NCI-H2196 (cell line): Measurements from ENCODE around the gene LRRC9.
"Not testable (repeated sequence)": the region's sequence is repeated elsewhere in the genome, so short reads cannot be mapped to it uniquely, and the experiment has no call there.

ENCODE experiments used
- DNase-seq: peaks from one replicate; lab custom pipeline; 2025; ENCODE audit not compliant: unreplicated experiment; lab: John Stamatoyannopoulos, UW

LRRC9 gene

DNA sequence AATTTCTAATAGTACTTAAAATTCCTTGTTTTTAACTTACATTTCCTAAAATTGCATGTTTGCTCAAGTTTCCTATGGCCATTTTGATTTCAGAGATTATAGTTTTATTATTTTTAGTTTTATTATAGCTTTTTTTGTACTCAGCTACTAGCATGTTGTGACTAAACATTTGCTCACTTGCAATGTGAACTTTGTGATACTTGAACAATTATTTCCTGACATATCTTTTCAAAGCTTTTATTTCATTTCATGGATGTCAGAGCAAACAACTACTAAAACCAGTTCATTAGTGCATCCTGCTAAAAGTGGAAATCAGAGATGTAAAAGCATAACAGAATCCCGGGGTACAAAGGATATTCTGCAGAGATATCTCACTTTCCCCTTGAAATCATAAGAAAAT, 138.1 kb downstream of the LRRC9 start:
- DNase-seq: no peak

DNA sequence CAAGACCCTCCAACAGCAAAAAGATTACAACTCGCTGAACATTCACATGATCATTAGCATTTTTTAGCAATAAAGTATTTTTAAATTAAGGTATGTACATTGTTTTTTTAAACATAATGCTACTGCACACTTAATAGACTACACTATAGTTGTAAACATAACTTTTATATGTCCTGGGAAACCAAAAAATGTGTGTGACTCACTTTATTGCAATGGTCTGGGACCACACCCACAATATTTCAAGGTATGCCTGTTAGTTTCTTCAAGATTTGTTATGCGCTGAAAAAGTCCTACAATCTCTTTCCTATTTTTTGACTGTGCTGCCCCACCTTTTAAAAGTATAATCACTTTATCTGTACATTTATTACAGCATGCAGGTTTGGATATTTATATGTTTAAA, 141.4 kb downstream of the LRRC9 start:
- no peak for DNase-seq

DNA sequence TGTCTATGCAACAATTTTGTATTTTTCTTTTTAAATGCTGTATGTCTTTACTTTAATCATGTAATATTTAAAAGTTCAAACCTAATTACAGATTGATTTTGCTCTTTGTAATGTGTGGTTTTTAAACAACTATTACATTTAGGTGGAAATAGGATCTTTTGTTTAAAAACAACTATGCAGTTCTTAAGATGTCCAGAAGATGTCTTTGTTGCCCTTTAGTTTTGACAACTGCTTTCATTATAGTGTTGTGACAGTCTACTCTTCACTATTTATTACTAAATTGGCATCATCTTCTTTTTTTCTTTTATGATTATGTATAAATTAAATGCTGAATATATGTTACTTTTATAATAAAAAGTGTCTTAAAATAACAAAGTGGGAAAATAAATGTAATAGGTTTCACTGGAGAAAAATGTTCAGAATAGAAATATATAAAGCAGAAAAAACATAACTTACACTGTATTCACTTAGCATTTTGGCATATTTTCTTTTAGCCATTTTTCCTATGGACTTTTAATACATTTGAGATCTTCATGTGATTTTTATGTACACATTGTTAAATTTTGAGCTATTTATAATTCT, 144.6 kb downstream of the LRRC9 start:
- DNase-seq: peak; percentile 46

DNA sequence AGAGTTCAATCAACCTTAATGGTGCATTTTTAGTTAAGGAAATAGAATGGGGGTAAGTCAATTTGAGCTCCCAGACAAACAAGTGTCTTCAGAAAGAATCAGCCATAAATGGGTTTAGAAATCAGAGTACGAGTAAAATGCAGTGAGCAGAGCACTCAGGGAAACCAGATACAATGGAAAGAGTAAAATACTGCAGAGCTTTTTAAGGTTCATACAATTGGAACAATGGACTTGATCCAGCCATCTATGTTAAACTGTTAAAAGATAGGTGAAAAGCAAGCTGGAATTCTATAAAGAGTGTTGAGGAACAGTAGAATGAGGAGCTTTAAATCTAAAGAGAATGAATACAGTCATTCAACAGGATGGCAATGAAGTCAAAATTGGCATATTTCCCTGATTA, 147.9 kb downstream of the LRRC9 start:
- no peak for DNase-seq

DNA sequence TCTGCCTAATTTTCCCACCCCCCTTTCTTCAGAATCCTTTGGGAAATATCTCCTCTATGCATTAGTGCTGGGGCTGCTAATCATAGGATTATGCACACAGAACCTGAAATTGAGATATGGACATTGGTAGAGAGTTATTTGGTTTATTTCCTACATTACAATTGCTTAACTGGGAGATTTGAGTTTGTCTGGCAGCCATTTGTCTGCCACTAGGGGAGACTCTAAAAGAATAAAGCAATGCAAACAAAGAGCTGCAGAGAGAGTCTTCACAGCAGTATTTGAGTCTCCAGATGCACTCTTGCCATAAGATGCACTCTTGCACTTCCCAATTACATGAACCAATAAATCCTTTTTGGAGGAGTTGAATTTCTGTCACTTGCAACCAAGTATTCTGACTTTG, 159.8 kb downstream of the LRRC9 start:
- no peak for DNase-seq

DNA sequence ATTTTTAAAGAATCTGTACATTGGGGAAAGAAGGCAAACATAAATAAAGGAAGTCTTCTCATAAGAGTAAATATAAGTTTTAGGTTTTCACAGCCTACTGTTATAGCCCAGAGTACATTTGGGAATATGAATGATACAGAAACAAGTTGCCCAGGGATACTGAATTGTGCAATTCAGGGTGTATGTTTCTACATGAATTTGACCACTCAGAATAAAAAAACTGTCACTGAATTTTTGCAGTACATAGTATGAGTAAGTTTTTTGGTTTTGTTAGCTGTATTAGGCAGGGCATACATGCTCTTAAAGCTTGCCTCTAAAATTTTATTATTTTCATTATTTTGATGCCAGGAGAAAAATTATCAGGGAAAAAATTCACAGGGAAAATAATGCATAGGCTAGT, 165.1 kb downstream of the LRRC9 start:
- DNase-seq: no peak

DNA sequence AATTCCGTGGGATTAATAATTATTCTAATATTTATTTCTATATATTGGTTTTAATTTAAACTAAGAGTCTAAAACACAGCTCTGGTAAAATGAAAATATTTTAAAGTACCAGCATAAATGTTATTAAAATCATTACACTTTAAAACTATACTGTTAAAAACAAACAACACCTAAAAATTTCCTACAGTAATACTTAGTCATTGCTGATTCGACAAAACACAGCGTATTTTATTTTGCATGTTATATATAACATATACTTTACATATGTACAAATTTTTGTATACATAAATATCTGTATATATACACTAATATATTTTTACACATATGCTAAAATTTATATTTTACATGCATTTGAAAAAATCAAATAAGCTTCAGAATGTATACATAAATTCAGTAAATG, 165.7 kb downstream of the LRRC9 start:
- no peak for DNase-seq

DNA sequence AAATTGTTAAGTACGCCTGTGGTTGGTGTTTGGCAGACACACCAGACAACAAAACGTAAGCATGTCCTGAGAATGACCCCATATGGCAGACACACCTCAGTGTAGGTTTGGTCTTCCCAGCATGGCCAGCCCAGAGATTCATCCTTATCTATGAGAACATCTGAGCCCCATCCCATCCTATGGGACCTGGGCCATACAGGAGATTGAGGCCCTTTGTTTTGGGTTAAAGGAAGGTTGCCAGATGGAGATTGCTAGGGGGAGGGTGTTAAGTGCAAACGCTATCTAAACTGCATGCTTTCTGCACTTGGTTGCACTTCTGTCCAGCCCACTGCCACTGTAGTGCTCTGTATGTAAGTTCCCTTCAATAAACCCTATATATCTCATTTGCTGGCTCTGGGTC, 167.7 kb downstream of the LRRC9 start:
- DNase-seq: no peak

DNA sequence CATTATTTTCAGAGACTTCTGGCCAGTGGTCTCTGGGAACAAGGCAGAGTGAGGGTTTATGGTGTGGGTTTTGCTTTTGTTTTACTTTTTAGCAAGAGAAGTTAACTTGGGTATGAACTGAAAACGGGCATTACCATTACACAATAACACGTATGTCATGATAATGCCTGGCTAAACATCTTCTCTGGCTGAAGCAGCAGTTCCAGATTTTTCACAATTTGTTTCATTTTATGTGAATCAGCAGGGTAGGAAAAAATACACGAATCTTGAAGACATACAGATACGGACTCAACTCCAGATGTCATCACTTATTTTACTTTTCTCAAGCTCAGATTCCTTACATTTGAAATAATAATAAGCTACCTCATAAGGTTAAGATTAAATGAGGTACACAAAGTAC, 169.3 kb downstream of the LRRC9 start:
- DNase-seq: no peak

DNA sequence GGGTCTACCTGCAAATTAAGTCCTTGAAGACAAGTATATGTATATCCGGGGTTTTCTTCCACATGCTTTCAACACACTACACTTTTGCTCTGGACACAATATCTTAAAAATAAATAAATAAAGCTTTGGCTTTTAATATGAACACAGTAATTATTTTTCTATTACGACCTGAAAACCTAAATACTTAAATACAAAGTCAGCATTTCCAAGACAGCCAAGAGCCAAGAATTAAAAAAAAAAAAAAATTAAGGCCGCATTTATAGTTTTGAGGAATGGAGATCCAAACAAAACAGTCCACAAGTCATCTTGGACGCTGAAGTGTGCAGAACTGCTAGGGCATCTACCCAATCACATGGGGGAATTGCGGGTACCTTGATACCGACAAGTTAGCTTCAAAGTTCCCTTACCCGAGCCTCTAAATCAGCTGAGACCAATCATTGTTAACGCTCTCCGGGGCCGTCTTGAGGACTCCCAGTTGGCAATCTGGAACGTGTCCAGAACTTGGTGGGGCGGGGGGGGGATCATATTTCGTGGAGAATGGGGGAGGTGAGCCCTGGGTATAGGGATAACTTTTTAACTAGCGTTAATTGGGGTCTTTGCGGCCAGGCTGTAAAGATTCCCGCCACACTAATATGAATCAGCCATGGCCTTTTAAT, 171.0 kb downstream of the LRRC9 start:
- peak; percentile 72 for DNase-seq

DNA sequence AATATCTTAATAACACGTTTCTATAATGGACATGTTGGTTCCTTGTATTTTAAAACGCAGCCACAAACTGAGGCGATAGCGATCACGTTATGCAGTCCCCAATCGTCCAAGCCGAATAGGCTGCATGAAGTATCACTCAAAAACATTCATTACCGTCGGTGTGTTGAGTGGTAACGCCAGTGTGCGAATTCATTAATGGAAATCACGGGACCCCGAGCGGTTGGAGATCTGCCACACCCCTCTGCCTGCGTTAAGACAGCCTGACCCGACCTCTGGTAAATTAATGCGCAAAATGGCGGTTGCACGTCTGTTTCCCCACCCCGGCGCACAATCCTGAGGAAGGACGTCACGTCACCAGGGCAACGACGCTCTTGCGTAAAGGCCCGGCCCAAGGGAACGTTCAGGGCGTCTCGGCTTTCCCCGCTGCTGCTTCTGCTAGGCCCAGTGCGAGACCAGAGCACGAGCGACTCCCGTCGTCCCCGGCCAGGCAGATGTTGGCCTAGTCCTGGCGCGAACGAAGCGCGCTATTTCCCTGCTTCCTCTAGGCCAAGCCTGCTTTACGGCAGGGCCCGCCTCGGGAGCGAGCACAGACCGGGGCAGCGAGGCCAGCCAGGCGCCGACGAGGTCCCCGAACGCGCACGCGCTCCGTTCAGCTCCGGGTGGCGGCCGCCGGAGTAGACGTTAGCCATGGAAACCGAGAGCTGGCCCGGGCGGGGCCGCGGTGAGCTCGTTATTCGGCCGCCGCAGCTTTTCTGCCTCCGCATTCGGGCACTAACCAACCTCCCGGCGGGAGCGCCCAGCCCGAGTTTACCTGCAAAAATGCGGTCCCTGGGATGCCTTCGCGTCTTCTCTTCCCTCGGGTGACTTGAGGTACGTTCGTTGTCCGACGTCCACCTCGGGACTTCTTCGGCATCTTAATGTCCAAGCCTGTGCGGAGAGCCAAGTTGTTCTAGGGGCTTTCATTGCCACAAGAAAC, 171.9 kb downstream of the LRRC9 start, which contains the start of gene PCNX4:
PCNX4 (plus strand) TSS at position 374 of the 976 bp plus-strand sequence. CDS start 15,716 bp downstream, outside the sequence.
- peak; percentile 98 for DNase-seq

DNA sequence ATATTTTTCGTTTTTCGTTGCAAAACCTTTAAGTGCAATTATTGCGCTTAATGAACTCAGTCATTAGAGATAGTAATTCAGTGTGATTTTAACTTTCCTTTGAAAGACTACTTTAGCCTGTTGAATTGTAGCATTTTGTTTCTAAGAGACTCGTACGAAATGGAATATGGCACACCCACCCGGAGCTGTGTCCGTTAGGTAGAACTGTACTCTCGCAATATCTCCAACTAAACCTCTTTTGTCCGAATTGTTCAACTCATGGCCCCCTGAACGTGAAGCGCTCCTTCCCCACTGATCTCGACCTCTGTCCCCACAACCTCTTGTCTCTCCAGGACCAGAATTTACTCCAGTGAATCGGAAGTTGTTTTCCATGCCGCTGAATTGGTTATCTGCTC, 172.6 kb downstream of the LRRC9 start:
- no peak for DNase-seq

DNA sequence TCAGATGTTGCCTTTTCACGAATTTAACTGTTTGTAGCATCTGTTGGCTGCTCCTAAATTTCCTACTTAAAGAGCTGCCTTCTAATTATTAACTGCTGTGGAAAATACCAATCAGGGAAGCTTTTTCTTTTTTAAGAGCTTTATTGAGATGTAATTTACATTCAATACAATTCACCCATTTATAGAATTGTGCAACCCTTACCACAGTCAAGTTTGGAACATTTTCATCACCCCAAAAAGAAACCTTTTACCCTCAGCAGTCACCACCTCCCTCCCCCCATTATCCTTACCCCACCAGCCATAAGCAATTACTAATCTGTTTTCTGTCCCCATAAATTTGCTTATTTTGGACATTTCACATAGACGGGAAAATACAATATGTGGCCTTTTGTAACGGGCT, 173.1 kb downstream of the LRRC9 start:
- DNase-seq: no peak

DNA sequence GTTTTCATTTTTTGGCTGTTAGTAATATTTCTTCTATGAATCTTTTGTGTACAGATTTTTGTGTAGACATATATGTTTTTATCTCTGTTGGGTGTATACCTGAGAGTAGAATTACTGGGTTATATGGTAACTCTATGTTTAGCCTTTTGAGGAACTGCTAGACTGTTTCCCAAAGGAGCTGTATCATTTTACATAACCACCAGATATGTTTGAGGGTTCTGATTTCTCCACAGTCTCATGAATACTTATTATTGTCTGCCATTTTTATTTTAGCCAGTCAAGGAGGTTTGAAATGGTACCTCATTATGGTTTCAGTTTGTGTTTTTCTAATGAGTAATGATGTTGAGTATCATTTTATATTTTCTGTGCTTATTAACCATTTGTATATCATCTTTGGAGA, 173.7 kb downstream of the LRRC9 start:
- no peak for DNase-seq

DNA sequence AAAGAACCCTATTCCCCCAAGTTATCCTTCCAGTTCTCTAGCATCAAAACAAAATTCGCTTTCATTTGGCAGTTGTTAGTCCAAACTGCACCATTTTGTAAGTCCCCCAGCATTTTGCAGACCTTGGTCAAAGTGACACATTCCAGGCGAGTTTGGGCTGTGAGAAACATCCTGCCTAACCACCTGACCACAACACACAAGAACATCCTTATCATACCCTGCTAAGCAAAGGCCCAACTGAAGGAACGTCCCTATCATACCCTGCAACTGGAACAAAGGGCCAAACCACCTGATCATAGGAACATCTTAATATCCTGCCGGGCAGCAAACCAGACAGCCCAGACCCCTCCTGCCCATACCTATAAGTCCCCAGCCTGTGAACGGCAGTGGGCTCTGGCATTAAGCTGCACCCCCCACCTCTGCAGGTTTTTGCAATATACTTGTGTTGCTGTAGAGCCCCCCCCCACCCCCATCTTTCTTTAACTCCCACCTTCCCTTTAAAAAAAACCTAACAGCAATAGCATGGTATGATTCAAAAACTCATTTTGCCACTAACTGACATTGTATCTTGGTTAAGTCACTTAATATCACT, 174.5 kb downstream of the LRRC9 start:
- no peak for DNase-seq

DNA sequence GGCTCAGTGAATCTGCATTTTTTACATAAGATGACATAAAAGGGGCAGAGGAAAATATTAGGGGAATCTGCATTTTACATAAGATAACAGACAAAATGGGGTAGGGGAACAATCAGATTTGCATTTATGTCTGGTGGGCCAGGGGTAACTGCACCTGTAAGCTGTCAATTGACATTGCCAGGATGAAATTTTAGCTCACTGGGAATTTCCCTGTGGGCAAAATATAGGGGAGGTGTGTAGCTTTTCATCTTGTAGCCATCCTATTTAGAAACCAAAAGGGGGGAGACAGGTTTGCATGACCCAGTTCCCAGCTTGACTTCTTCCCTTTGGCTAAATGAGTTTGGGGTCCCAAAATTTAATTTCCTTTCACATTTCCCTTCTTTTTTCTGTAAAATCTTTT, 175.3 kb downstream of the LRRC9 start:
- no peak for DNase-seq

DNA sequence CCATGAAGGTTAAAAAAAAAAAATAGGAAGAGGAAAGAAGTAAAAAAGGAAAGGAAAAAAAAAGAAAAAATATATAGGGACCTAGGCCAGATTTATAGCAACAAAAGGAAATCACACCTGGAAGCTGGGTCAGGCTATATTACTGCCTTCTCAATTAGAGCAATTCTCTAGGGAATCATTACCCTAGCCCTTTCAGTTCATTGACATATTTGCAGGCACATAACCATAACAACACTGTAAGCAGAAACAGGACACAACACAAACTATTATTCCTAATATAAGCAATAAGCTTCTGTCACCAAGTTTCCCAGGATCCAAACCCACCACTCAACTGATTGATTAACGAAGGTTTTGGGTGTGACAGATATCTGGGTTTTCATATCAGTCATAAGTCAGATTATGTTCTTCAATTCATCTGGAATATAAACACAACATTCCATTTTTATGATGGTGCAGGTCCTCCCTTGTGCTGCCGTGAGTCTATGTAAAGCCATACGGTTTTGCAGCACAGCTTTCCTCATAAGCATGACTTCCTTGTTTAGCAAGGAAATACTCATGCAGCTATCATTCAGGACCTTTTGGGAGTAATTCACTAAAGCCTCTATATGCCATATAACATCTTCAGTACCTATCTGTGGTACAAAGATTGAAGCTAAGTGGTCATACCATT, 176.0 kb downstream of the LRRC9 start:
- no peak for DNase-seq

DNA sequence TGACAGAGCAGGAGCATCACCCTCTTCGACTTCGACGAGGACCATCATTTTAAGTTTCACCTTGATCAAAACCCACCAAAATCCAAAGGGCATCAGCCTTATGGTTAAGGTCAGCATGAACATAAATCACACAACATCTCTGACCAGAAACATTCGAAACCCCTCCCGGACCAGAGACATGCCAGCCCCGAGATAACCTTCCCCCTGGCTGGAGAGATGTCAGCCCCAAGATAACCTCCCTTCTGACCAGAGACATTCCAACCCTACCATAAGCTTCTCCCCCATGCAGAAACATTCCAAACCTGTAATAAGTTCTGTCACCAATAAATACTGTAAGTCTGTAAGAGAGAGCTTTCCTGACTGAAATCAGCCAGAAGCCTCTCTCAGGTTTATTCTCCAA, 178.0 kb downstream of the LRRC9 start:
- no peak for DNase-seq

DNA sequence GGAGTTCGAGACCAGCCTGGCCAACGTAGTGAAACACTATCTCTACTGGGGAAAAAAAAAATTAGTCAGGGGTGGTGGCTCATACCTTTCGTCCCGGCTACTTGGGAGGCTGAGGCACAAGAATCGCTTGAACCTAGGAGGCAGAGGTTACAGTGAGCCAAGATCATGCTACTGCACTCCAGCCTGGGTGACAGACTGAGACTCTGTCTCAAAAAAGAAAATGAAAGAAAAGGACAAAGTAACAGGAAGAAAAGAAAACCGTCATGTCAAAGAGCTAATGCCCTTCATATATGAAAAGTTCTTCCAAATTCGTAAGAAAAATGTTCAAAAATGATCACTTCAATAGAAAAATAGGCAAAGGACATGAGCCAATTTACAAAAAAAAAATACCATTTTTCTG, 179.9 kb downstream of the LRRC9 start:
- not testable (repeated sequence) for DNase-seq

DNA sequence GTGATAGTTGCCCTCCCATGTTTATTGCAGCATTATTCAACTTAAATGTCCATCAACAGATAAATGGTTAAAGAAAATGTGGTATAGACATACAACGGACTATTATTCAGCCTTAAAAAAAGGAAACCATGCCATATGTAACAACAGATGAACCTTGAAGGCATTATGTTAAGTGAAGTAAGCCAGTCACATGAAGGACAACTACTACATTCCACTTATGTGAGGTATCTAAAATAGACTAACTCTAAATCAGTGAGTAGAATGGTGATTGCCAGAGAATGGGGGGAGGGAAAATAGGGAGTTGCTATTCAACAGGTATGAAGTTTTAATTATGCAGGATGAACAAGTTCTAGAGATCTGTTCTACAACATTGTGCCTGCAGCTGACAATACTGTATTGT, 181.8 kb downstream of the LRRC9 start:
- DNase-seq: no peak

DNA sequence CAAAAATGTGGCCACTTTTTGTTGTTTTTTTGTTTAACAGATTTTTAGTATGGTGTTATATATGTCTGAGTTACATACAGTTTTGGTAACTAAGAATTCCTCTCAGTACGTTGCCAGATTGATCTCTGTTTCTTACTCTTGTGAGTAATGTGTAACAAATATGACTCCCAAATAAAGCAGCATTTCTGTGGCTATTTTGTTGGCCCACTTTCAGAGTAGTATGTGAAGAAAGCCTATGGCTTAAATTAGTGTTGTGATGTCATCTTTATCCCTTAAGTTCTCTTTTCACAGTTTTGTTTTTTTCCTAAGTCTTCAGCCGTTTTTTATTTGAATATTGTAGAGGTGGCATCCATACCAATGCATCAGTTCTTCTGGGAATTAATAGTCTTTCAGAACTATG, 182.4 kb downstream of the LRRC9 start:
- no peak for DNase-seq
